MG63 (cell line): ENCODE measurements around the gene DDX50. TPM values are rescaled to one million over a fixed set of nuclear protein-coding genes. Genes with fewer than 3 reads are reported as not detected.
"Not testable (repeated sequence)": the region's sequence is repeated elsewhere in the genome, so short reads cannot be mapped to it uniquely, and the experiment has no call there.

Source experiments
- DNase-seq: peaks from one replicate; pipeline ENCODE4 v3.0.0-alpha.2; 2020
- H3K27me3 ChIP-seq: fragments of 250-450 bp; sonication (Bioruptor Pico); 2 replicates; pipeline ENCODE4 v1.5.1; 2020; ENCODE audit warnings: mild to moderate bottlenecking, moderate library complexity
- H3K36me3 ChIP-seq: fragments of 250-450 bp; sonication (Bioruptor Pico); 2 replicates; pipeline ENCODE4 v1.5.1; 2020; ENCODE audit warnings: mild to moderate bottlenecking, moderate library complexity
- H3K4me3 ChIP-seq: fragments of 250-450 bp; sonication (Bioruptor Pico); 2 replicates; pipeline ENCODE4 v1.5.1; 2020; ENCODE audit warnings: mild to moderate bottlenecking, moderate library complexity
- H3K9me3 ChIP-seq: fragments of 250-450 bp; sonication (Bioruptor Pico); 2 replicates; pipeline ENCODE4 v1.5.1; 2020; ENCODE audit warnings: mild to moderate bottlenecking, moderate library complexity
- total RNA-seq: library from RNA; depleted of rRNA; stranded (reverse); fragments of >200 nt; shearing (Covaris generic); gene quantifications from 2 replicates; pipeline ENCODE4 v1.2.3, GENCODE V29; 2014; ENCODE audit warnings: low replicate concordance

Gene DDX50
- total RNA-seq, 1 experiment from 2014 or later: 26.2 TPM

DNA sequence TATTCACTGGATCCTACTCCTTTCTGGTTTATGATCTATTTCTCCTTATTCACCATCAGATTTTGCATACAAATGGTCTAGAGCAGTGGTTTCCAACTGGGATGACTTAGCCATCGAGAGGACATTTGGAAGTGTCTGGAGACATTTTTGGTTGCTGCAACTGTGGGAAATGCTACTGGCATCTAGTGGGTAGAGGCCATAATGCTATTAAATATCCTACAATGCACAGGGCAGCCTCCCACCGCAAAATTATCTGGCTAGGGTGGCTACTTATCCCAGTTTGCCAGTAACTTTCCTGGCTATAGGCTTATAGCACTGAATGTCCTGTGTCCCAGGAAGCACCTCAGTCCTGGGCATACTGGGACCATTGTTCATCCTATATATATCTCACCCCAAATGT lies 21.5 kb upstream of the DDX50 start:
- Histone ChIP-seq H3K36me3 (no peaks in the 10 kb centered on the region), H3K4me3 (no peak overlapping the region), H3K27me3 (peaks cover 10% of the 10 kb centered on the region), H3K9me3 (no peaks in the 10 kb centered on the region)
- no peak for DNase-seq

GRCh38 chr10:68880181-68880580 lies 20.9 kb upstream of the DDX50 start:
- DNase-seq: no peak
- H3K9me3 ChIP-seq: no peaks in the 10 kb centered on the region
- peaks cover 10% of the 10 kb centered on the region for H3K27me3 ChIP-seq
- H3K36me3 ChIP-seq: no peaks in the 10 kb centered on the region
- no peak overlapping the region for H3K4me3 ChIP-seq

GRCh38 chr10:68895041-68895440 lies 6.1 kb upstream of the DDX50 start:
- H3K4me3 ChIP-seq: no peak overlapping the region
- H3K9me3 ChIP-seq: no peaks in the 10 kb centered on the region
- H3K36me3 ChIP-seq: no peaks in the 10 kb centered on the region
- no peaks in the 10 kb centered on the region for H3K27me3 ChIP-seq
- no peak for DNase-seq

GRCh38 chr10:68897336-68897741 lies 3.8 kb upstream of the DDX50 start:
- peak; percentile 48 for DNase-seq
- H3K9me3 ChIP-seq: no peaks in the 10 kb centered on the region
- no peak overlapping the region for H3K4me3 ChIP-seq
- no peaks in the 10 kb centered on the region for H3K27me3 ChIP-seq
- H3K36me3 ChIP-seq: peaks cover 2% of the 10 kb centered on the region

GRCh38 chr10:68899186-68899745 lies 1.8 kb upstream of the DDX50 start:
- Histone ChIP-seq H3K9me3 (no peaks in the 10 kb centered on the region), H3K36me3 (peaks cover 11% of the 10 kb centered on the region), H3K4me3 (no peak overlapping the region), H3K27me3 (no peaks in the 10 kb centered on the region)
- no peak for DNase-seq

GRCh38 chr10:68900427-68901104 lies 549 bp upstream of the DDX50 start:
- peak; percentile 77 for DNase-seq

DNA sequence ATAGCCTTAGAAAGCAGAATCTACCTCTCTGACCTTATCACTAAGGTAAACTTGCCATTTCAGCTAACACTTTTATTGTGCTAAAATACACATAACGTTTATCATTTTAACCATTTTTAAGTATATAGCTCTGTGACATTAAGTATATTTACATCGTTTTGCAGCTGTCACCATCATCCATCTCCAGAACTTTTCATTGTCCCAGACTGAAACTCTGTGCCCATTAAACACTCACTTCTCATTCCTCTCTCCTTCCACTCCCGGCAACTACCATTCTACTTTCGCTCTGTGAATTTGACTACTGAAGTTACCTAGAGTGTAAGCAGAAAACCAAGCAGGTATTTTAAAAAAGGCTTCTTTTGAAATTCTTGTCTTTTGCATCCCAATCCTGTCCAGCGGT lies 1.3 kb downstream of the DDX50 start:
- Histone ChIP-seq H3K4me3 (peak overlapping the region; percentile 90), H3K9me3 (no peaks in the 10 kb centered on the region), H3K36me3 (peaks cover 31% of the 10 kb centered on the region), H3K27me3 (no peaks in the 10 kb centered on the region)
- DNase-seq: no peak

More at GRCh38 chr10:68900427-68901104, 549 bp upstream of the DDX50 start:
- H3K36me3 ChIP-seq: peaks cover 19% of the 10 kb centered on the region
- no peaks in the 10 kb centered on the region for H3K27me3 ChIP-seq
- peak overlapping the region; percentile 90 for H3K4me3 ChIP-seq
- H3K9me3 ChIP-seq: no peaks in the 10 kb centered on the region

DNA sequence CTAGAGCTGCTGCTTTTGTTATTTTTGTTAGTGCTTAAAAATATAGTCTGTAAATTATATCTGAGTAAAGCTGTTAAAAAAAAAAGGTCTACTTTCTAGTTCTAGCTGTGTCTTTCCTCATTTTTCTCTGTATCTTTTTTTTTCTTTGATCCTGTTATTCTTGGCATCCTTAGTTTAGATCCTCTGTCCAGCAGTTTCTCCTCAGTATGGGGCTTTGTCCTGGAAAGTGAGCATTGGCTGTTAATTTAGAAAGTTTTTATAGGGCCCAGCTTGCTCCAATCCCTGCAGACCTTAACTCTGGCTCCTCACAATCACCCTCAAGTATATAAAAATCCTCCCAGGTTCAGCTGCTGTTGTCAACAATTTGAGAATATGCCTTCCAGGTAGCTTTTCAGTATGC lies 23.5 kb downstream of the DDX50 start:
- peaks cover 29% of the 10 kb centered on the region for H3K36me3 ChIP-seq
- DNase-seq: no peak
- H3K9me3 ChIP-seq: no peaks in the 10 kb centered on the region
- H3K4me3 ChIP-seq: no peak overlapping the region
- no peaks in the 10 kb centered on the region for H3K27me3 ChIP-seq

DNA sequence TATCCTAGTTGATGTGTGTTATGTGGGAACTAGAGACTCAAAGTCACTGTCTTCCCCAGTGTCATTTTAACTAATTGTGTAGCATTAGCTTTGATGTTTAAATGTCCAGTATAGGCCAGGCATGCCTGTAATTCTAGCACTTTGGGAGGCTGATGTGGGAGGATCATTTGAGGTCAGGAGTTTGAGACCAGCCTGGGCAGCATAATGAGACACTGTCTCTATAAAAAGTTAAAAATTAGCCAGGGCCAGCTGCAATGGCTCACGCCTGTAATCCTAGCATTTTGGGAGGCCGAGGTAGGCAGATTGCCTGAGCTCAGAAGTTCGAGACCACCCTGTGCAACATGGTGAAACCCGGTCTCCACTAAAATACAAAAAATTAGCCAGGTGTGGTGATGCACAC lies 24.4 kb downstream of the DDX50 start:
- Histone ChIP-seq H3K36me3 (peaks cover 20% of the 10 kb centered on the region), H3K4me3 (no peak overlapping the region), H3K9me3 (no peaks in the 10 kb centered on the region), H3K27me3 (no peaks in the 10 kb centered on the region)
- DNase-seq: no peak

GRCh38 chr10:68929157-68929556 lies 28.0 kb downstream of the DDX50 start:
- not testable (repeated sequence) for H3K27me3 ChIP-seq, DNase-seq, H3K4me3 ChIP-seq, H3K9me3 ChIP-seq
- peaks cover 25% of the 10 kb centered on the region for H3K36me3 ChIP-seq

GRCh38 chr10:68929888-68930287 lies 28.8 kb downstream of the DDX50 start:
- H3K9me3 ChIP-seq, H3K4me3 ChIP-seq, H3K27me3 ChIP-seq, DNase-seq: not testable (repeated sequence)
- peaks cover 32% of the 10 kb centered on the region for H3K36me3 ChIP-seq

- not testable (repeated sequence) for H3K27me3 ChIP-seq, H3K9me3 ChIP-seq, H3K4me3 ChIP-seq, DNase-seq
- H3K36me3 ChIP-seq: peaks cover 41% of the 10 kb centered on the region
These were observed 31.7 kb downstream of the DDX50 start for GRCh38 chr10:68932860-68933259.

GRCh38 chr10:68934994-68935393 lies 33.9 kb downstream of the DDX50 start:
- DNase-seq: no peak
- Histone ChIP-seq H3K27me3 (no peaks in the 10 kb centered on the region), H3K36me3 (peaks cover 51% of the 10 kb centered on the region), H3K9me3 (no peaks in the 10 kb centered on the region), H3K4me3 (no peak overlapping the region)

DNA sequence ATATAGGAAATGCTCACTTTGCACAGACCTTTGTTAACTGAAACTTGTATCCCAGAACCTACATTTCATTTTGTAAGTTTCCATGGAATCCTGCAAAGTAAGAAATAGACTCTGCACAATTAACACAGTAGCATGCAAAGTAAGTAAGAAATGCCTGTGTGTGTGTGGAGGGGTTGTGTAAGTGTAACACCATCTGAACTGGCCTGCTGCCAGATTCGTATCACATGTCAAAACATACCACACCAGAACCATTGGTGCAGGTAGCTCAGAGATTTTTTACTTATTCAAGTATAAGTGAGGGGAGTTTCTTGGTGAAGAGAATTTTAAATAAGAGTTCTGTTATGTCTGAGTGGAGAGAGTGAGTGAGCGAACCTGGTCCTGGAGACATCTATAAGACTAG lies 37.0 kb downstream of the DDX50 start:
- no peaks in the 10 kb centered on the region for H3K27me3 ChIP-seq
- DNase-seq: no peak
- H3K4me3 ChIP-seq: no peak overlapping the region
- H3K36me3 ChIP-seq: peaks cover 63% of the 10 kb centered on the region
- no peaks in the 10 kb centered on the region for H3K9me3 ChIP-seq

- no peaks in the 10 kb centered on the region for H3K9me3 ChIP-seq
- H3K27me3 ChIP-seq: no peaks in the 10 kb centered on the region
- DNase-seq: no peak
- no peak overlapping the region for H3K4me3 ChIP-seq
- H3K36me3 ChIP-seq: peaks cover 67% of the 10 kb centered on the region
These were observed 37.8 kb downstream of the DDX50 start for GRCh38 chr10:68938884-68939283.

GRCh38 chr10:68940917-68941316 lies 39.8 kb downstream of the DDX50 start:
- DNase-seq, H3K4me3 ChIP-seq, H3K27me3 ChIP-seq, H3K9me3 ChIP-seq: not testable (repeated sequence)
- peaks cover 66% of the 10 kb centered on the region for H3K36me3 ChIP-seq

DNA sequence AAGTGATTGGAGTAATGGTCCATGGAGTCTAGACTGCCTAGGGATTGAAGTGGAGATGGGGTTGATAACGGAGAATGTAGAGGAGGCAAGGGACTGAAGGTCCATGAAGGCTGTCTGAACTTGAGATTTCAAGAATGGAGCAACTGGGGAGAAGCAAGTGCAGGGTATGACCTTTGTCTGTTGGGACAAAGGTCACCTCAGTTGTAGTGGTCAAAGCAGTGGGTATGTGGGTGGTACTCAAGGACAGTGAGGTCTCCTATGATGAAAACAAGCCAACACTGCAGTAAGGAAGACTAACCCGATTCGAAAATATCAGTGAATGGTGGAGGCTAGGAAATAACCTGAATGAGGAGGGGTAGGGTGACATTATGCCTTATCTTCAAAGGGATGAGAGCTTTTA lies 49.5 kb downstream of the DDX50 start:
- no peak for DNase-seq
- H3K4me3 ChIP-seq: no peak overlapping the region
- H3K27me3 ChIP-seq: no peaks in the 10 kb centered on the region
- H3K36me3 ChIP-seq: peaks cover 49% of the 10 kb centered on the region
- no peaks in the 10 kb centered on the region for H3K9me3 ChIP-seq

GRCh38 chr10:68954904-68955303 lies 53.8 kb downstream of the DDX50 start:
- peak overlapping the region; percentile 93 for H3K4me3 ChIP-seq
- H3K36me3 ChIP-seq: peaks cover 55% of the 10 kb centered on the region
- no peak for DNase-seq
- H3K9me3 ChIP-seq: no peaks in the 10 kb centered on the region
- H3K27me3 ChIP-seq: no peaks in the 10 kb centered on the region
